Smooth muscle cell of the brain vasculature (primary cell): ENCODE results near the gene DMXL1.

Source experiments
- DNase-seq: peaks from one replicate; pipeline ENCODE4 v3.0.0-alpha.2; 2012; ENCODE audit warnings: low read depth, low spot score

Gene DMXL1

GRCh38 chr5:119070828-119071560, at the start of gene DMXL1:
Gene DMXL1, plus strand, starts transcription at chr5:119071087. Its CDS starts 483 bp downstream, at chr5:119071570.
- peak; percentile 97 for DNase-seq

DNA sequence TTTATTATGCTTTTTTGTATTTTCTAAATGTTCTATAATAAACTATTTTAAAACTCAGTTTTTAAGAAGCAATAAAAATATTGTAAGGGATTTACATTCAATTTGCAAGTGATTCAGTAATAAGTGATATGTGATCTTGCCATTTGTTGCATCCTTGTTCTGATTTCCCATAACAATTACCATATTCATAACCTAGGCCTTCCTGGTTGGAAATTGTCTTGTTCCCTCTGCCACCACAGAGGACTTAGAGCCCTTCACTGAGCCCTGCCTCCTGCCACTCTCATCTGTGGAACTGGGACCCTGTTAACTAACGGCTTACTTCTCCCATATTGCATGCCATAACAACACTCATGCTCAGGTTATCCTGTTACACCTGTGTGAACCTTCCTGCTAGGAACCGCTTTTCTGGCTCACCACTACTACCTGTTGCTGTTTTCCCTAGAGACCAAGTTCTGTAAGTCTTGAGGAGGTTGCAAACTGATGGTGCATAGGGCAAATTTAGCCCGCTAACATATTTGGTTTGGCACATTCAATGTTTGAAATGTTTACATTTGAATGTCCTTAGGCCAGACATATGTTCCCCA, 49.6 kb upstream of the DMXL1 start:
- no peak for DNase-seq

GRCh38 chr5:119022017-119022745, 48.7 kb upstream of the DMXL1 start:
- DNase-seq = no peak

DNA sequence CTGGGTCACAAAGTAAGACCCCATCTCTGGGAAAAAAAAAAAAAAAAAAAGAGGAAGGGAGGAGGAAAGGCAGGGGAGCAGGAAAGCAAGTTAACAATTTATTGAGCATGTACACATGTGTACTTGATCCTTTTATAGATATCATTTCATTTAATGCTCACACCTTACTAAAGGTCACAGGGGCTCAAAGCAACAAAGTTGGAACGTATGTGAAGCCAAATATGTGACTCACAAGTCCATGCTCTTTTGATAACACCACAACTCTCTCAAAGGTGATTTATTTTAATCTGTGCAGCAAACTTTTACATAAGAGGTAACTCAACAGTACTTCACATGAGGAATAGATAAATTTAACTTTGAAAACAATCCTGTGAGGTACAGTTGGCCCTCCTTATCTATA, 48.1 kb upstream of the DMXL1 start:
- DNase-seq = no peak

GRCh38 chr5:119028575-119028974, 42.3 kb upstream of the DMXL1 start:
- DNase-seq = no peak

DNA sequence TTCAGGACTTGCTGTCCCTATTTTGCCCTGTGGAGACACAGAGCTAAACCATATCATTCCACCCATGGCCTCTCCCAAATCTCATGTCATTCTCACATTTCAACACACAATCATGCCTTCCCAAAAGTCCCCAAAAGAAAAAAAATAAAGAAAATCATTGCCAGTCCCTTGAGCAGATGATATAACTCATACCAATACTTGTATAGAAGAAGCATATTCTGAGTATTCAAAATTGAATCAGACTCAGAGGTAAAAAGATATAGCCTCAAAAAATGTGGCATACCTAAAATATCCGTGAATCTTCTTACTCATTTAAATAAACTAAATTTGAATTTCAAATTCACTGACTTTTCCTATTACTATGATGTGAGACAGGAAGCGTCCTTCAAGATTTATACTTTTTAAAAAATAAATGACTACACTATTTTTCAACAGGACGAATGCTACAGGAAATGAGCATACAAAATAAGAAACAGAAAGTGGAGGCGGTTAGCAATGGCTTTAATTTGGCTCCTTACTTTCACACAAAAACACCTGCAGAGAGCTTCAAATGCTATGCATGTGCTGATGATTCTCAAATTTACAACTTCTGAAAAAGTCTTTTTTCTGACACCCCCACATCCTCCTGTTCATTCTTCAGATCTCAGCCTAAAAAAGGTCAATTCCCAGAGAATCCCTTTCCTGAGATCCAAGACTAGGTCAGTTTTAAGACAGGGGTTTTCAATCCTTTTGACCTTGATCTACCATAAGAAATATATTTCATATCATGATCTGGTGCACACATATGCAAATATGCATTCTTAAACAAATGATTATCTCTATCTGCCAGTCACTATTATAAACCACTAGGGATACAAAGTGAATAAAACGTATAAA, 39.6 kb upstream of the DMXL1 start:
- DNase-seq = no peak

GRCh38 chr5:119031905-119032304, 39.0 kb upstream of the DMXL1 start:
- no peak for DNase-seq

DNA sequence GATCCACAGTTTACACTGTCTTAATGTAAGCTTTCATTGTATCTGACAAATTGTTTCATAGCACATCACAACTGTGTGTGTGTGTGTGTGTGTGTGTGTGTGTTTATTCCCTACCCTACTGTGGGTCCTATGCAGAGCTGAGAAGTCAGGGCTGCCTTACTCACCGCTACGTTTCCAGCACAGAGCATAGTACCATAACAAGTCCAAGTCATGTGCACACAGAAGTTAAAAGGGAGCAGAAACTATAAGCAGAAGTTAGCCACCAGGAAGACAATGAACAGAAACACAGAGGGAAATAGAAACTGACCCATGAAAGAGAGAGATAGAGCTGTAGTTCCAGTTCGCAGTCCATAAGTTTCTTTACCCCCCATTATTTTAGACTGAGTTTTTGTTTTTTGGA, 38.2 kb upstream of the DMXL1 start:
- no peak for DNase-seq

- no peak for DNase-seq
These were observed 37.8 kb upstream of the DMXL1 start for GRCh38 chr5:119033135-119033534.

GRCh38 chr5:119036101-119036762, 34.7 kb upstream of the DMXL1 start:
- DNase-seq = no peak

DNA sequence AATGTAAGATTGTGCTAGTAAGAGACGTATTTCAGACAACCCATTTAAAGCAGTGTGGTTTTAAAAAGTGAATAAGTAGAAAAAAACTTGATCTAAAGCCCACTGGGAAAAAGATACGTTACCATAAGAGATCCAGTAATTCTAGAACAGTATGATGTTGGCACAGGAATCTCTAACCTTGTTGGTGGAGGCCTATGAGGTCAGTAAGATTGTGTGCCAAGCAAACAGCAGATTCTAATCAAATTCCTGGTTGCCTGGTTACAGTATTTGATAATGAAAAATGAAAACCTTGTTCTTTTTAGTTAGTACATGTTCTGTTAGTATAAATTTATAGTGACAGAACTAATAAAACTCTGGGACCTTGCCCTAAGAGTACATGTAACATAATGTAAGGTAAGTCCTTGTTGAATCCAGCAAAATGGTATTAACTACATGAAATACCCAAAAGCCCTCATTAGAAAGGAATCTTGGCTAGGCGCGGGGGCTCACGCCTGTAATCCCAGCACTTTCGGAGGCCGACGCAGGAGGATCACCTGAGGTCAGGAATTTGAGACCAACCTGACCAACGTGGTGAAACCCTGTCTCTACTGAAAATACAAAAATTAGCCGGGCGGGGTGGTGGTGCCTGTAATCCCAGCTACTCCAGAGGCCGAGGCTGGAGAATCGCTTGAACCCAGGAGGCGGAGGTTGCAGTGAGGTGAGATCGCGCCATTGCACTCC, 33.2 kb upstream of the DMXL1 start:
- no peak for DNase-seq

GRCh38 chr5:119048246-119048645, 22.6 kb upstream of the DMXL1 start:
- no peak for DNase-seq

DNA sequence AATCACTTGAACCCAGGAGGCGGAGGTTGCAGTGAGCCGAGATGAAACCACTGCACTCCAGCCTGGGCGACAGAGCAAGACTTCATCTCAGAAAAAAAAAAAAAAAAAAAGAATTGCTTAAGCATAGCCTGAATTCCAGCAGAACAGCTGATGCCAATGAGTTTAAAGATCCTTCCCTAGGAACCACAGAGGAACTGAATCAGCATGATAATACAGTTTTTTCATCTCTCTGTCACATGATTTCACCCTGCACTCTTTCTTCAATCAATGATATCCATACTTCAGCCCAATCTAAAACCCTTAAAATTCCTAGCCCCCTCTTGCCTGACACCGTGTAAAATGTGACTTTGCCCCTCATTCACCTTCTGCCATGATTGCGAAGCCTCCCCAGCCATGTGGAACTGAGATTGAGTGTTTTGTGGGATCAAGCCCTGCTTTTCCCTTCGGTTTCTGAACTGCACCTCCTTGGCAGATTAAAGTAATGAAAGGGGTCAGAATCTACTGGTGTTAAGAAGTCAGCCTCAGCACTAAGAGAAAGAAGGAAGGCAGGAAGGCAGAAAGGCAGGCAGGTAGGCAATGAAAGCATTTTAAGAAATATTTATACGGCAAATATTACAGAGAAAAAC, 20.9 kb upstream of the DMXL1 start:
- DNase-seq = no peak

DNA sequence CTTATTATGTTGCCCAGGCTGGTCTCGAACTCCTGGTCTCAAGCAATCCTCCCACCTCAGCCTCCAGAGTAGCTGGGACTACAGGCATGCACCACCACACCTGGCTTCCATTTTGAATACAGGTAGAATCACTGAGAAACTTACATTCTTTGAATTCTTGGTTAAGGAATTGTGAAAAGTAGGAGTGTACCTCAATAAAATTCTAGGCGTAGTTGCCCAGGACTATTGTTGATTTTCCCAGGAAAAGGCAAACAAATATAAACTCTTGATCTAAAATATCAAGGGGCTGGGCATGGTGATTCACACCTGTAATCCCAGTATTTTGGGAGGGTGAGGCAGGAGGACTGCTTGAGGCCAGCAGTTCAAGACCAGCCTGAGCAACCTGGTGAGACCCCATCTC, 16.8 kb upstream of the DMXL1 start:
- DNase-seq = no peak

GRCh38 chr5:119055294-119055693, 15.6 kb upstream of the DMXL1 start:
- no peak for DNase-seq

DNA sequence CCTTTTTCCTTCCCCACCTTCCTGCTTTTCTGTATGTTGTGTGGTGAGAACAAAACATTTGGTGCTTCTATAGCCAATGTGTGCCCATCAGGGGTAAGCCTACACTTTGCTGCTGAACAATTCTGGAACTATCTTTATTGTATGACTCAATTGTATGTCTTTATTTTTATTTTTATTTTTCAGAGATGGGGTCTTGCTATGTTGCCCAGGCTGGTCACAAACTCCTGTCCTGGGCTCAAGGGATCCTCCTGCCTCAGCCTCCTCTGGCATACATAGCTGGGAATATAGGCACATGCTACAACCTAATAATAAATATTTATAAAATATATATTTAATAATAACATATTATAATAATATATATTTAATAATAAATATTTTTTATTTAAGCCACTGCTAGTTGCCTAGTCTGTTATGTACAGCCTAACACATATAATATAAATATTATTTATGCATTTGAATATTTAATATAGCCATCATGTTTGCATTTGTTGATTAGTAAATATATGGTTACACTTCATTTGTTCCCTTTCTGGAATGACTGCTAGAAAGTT, 11.8 kb upstream of the DMXL1 start:
- DNase-seq = no peak

DNA sequence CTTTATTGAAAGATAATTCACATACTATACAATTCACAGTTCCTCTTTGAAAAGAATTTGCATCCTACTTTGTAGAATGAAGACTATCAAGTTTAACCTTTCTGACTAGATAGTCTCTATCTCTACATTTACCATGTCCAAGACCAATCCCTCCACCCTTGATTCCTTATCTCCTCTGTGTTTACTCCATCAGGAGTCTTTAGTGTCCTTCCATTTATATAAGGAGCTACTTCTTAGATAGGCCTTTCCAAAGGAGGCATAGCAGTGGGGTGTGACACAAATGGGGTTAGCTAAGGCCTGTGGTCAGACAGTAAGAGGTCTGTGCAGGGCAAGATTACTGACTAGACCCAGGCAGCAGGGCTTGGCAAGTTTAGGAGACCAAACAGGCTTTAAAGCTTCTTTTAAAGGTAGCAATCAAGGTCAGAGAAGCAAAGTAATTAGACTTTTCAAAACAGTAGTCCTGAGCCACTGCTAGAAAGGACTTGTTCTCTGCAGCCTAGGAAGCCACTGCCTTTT, 11.1 kb upstream of the DMXL1 start:
- DNase-seq = no peak

GRCh38 chr5:119063579-119064379, 7.1 kb upstream of the DMXL1 start:
- DNase-seq = no peak

DNA sequence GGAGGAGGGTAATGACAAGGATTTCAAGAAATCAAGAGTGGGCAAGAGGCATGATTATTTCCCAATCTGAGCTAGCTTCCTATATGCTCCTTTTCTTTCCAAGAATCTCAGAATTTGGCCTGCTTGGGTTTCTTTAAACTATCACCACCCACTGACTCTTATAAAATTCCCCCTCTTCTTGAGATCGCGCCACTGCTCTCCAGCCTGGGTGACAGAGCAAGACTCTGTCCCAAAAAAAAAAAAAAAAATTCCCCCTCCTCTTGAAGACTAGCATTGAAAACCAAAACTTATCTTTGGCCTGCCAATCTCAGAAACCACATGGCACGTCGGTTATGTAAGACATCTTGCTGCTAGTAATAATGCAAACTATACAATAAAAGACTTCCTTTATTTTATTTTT, 3.4 kb upstream of the DMXL1 start:
- no peak for DNase-seq
